CD14-positive monocyte (primary cell): Measurements from ENCODE around the gene PSMA7. TPM values are rescaled to one million over a fixed set of nuclear protein-coding genes. Genes with fewer than 3 reads are reported as not detected.

Source experiments
- DNase-seq, 3 donors: peaks; one replicate each; pipeline ENCODE4 v3.0.0-alpha.2; 2011 to 2022
- H2AFZ ChIP-seq: 2 replicates; pipeline ENCODE4 v1.6.0; 2012; ENCODE audit warnings: mild to moderate bottlenecking, low read depth, low read length, inconsistent platforms; ENCODE audit not compliant: insufficient read depth, poor library complexity, severe bottlenecking
- H3K27ac ChIP-seq, 2 donors: 1 replicate in 1 of 2; 2 replicates in 1 of 2; pipeline ENCODE4 v1.5.1; 2012 to 2013; ENCODE audit warnings: low read length in 2 of 2, control low read depth in 1 of 2, inconsistent platforms in 1 of 2, low read depth in 1 of 2, mild to moderate bottlenecking in 1 of 2
- H3K27me3 ChIP-seq, 2 donors: one replicate each; pipeline versions ENCODE4 v1.6.0 to v1.6.1; 2011 to 2013; ENCODE audit warnings: low read length in 2 of 2; ENCODE audit not compliant: control insufficient read depth in 2 of 2, insufficient read depth in 2 of 2
- H3K36me3 ChIP-seq, 2 donors: replicated peaks in 1 of 2; 1 replicate in 1 of 2; 2 replicates in 1 of 2; pipeline versions ENCODE4 v1.5.1 to v1.6.1; 2012 to 2013; ENCODE audit warnings: low read length in 2 of 2, control low read depth in 1 of 2, inconsistent platforms in 1 of 2, mild to moderate bottlenecking in 1 of 2; ENCODE audit not compliant: insufficient read depth in 2 of 2, control insufficient read depth in 1 of 2
- H3K4me1 ChIP-seq, 2 donors: 1 replicate in 1 of 2; 2 replicates in 1 of 2; pipeline versions ENCODE4 v1.5.1 to v1.6.1; 2012 to 2013; ENCODE audit warnings: low read length in 2 of 2, control low read depth in 1 of 2, inconsistent platforms in 1 of 2, mild to moderate bottlenecking in 1 of 2, moderate library complexity in 1 of 2; ENCODE audit not compliant: insufficient read depth in 2 of 2, control insufficient read depth in 1 of 2
- H3K4me2 ChIP-seq: replicated peaks from 2 replicates; pipeline ENCODE3; 2012; ENCODE audit warnings: low read length, moderate library complexity, mild to moderate bottlenecking; ENCODE audit not compliant: poor library complexity, severe bottlenecking; ENCODE audit errors: extremely low read depth
- H3K4me3 ChIP-seq, 3 experiments: fragments of 200-600 bp in 1 of 3; sonication (generic) in 1 of 3; replicated peaks in 1 of 3; 1 replicate in 2 of 3; 2 replicates in 1 of 3; pipeline ENCODE4 v1.5.1; 2011 to 2013; ENCODE audit warnings: low read length in 3 of 3, mild to moderate bottlenecking in 3 of 3, control low read depth in 2 of 3, low read depth in 2 of 3, inconsistent platforms in 1 of 3, moderate library complexity in 1 of 3
- H3K79me2 ChIP-seq: 2 replicates; pipeline ENCODE4 v1.6.0; 2012; ENCODE audit warnings: mild to moderate bottlenecking, control low read depth, inconsistent platforms, low read length, moderate library complexity; ENCODE audit not compliant: insufficient read depth
- H3K9ac ChIP-seq: 2 replicates; pipeline ENCODE4 v1.6.0; 2017; ENCODE audit warnings: low read length, mild to moderate bottlenecking; ENCODE audit not compliant: insufficient read depth, poor library complexity, severe bottlenecking
- H3K9me3 ChIP-seq, 2 donors: replicated peaks in 1 of 2; 1 replicate in 1 of 2; 2 replicates in 1 of 2; pipeline versions ENCODE4 v1.5.1 to v1.6.1; 2012 to 2013; ENCODE audit warnings: low read length in 2 of 2, control low read depth in 1 of 2; ENCODE audit not compliant: control insufficient read depth in 1 of 2, insufficient read depth in 1 of 2
- H4K20me1 ChIP-seq: 2 replicates; pipeline ENCODE4 v1.6.0; 2012; ENCODE audit warnings: mild to moderate bottlenecking, low read length, control low read depth, moderate library complexity; ENCODE audit not compliant: insufficient read depth
- H3K27ac Mint-ChIP-seq, 7 donors: one replicate each; pipeline ENCODE4 v1.8.0; 2020; ENCODE audit warnings: mild to moderate bottlenecking in 7 of 7, mixed read lengths in 7 of 7, moderate library complexity in 6 of 7, inconsistent platforms in 2 of 7
- H3K27me3 Mint-ChIP-seq, 3 donors: one replicate each; pipeline ENCODE4 v1.8.0; 2021 to 2022; ENCODE audit warnings: low read depth in 3 of 3, mild to moderate bottlenecking in 3 of 3, mixed read lengths in 3 of 3, moderate library complexity in 3 of 3, inconsistent platforms in 1 of 3
- H3K36me3 Mint-ChIP-seq, 2 donors: one replicate each; pipeline ENCODE4 v1.8.0; 2020; ENCODE audit warnings: mixed read lengths in 2 of 2, inconsistent platforms in 1 of 2, mild to moderate bottlenecking in 1 of 2
- H3K4me1 Mint-ChIP-seq: one replicate; pipeline ENCODE4 v1.8.0; 2020; ENCODE audit warnings: mild to moderate bottlenecking, mixed read lengths
- H3K4me3 Mint-ChIP-seq, 2 donors: one replicate each; pipeline ENCODE4 v1.8.0; 2020; ENCODE audit warnings: mild to moderate bottlenecking in 2 of 2, mixed read lengths in 2 of 2, moderate library complexity in 1 of 2
- H3K9me3 Mint-ChIP-seq, 7 donors: one replicate each; pipeline ENCODE4 v1.8.0; 2020 to 2022; ENCODE audit warnings: mixed read lengths in 7 of 7, mild to moderate bottlenecking in 6 of 7, moderate library complexity in 6 of 7, inconsistent platforms in 2 of 7
- CTCF ChIP-seq: fragments of 200-600 bp; IDR thresholded peaks from one replicate; pipeline ENCODE4 v1.8.0; 2022; ENCODE audit warnings: antibody characterized with exemption, mild to moderate bottlenecking
- whole genome bisulfite sequencing: methylation state at CpG from one replicate; pipeline ENCODE4 v1.1.5; 2013; ENCODE audit warnings: missing lambda C conversion rate; ENCODE audit not compliant: insufficient coverage; 5-methylcytosine and 5-hydroxymethylcytosine counted together
- intact Hi-C, 2 donors: fragments of 100-400 bp; cut with micrococcal nuclease; formaldehyde crosslinking; loops; one replicate each; pipeline versions ENCODE4 v1.15.0 to v1.15.1; 2023
- polyA plus RNA-seq, 3 donors: library from polyadenylated mRNA; depleted of rRNA in 1 of 3; unstranded in 2 of 3; stranded (reverse) in 1 of 3; fragments of 300-500 nt in 2 of 3; fragments of >200 nt in 1 of 3; fragmentation: Illumina TruSeq in 2 of 3; gene quantifications; 1 replicate in 2 of 3; 2 replicates in 1 of 3; pipeline ENCODE4 v1.2.3, GENCODE V29; 2012 to 2021

PSMA7 gene
- polyA plus RNA-seq, 3 donors, result 402 to 668 (median 527) TPM

GRCh38 chr20:62123450-62124118 is 19.6 kb downstream of the PSMA7 start:
- Histone ChIP-seq H3K36me3 (peaks cover 40 to 48% of the 10 kb centered on the region in 2 donors), H3K4me2 (peak overlapping the region; percentile 94), H3K27ac (peak overlapping the region in 1 of 2 donors; percentile 14), H3K4me3 (peak overlapping the region; percentile 44 to 81 (median 71)), H3K9ac (peak overlapping the region; percentile 64), H2AFZ (peak overlapping the region; percentile 65), H3K27me3 (peaks cover 0 to 2% of the 10 kb centered on the region in 2 donors), H3K9me3 (no peaks in the 10 kb centered on the region), H3K79me2 (peaks cover 35% of the 10 kb centered on the region), H3K4me1 (peaks cover 17 to 27% of the 10 kb centered on the region in 2 donors), H4K20me1 (peaks cover 46% of the 10 kb centered on the region)
- H3K4me1 Mint-ChIP-seq, result peaks cover 19% of the 10 kb centered on the region
- H3K4me3 Mint-ChIP-seq, result peak overlapping the region; percentile 84 to 89
- TF ChIP-seq CTCF, result no peak
- 34% methylated on average over 16 of the region's 19 CpGs for WGBS
- peaks cover 43 to 46% of the 10 kb centered on the region in 2 donors for H3K36me3 Mint-ChIP-seq
- no peak for DNase-seq
- H3K27me3 Mint-ChIP-seq, result peaks cover 2 to 9% (median 8%) of the 10 kb centered on the region in 3 donors
- H3K27ac Mint-ChIP-seq, result peak overlapping the region in 6 of 7 donors; percentile 42 to 84 (median 64)
- H3K9me3 Mint-ChIP-seq, result no peaks in the 10 kb centered on the region
- intact Hi-C loops, result loop anchor here (2.0 to 10.0 kb wide), 5 partner anchors 13 to 181 kb away; partner anchors contain the start of genes ADRM1 (in 1 of the 2), MTG2 (in 1 of the 2) and OSBPL2 (in 1 of the 2)

- no peak for TF ChIP-seq CTCF
- peaks cover 30% of the 10 kb centered on the region for H3K79me2 ChIP-seq
- Mint-ChIP-seq H3K36me3 (peaks cover 36 to 38% of the 10 kb centered on the region in 2 donors), H3K27ac (peak overlapping the region in 6 of 7 donors; percentile 42 to 84 (median 64)), H3K4me1 (peaks cover 19% of the 10 kb centered on the region), H3K27me3 (peaks cover 6 to 15% (median 11%) of the 10 kb centered on the region in 3 donors), H3K9me3 (no peaks in the 10 kb centered on the region), H3K4me3 (peak overlapping the region; percentile 84 to 89)
- H3K36me3 ChIP-seq, result peaks cover 33 to 41% of the 10 kb centered on the region in 2 donors
- H3K27me3 ChIP-seq, result peaks cover 0 to 3% of the 10 kb centered on the region in 2 donors
- no peaks in the 10 kb centered on the region for H3K9me3 ChIP-seq
- peaks cover 40% of the 10 kb centered on the region for H4K20me1 ChIP-seq
- under 1% methylated on average over 75 of the region's 77 CpGs for WGBS
- peak overlapping the region; percentile 52 to 81 (median 71) for H3K4me3 ChIP-seq
- H3K4me2 ChIP-seq, result peak overlapping the region; percentile 94
- intact Hi-C loops, result loop anchor here (2.0 to 10.0 kb wide), 5 partner anchors 14 to 182 kb away; partner anchors contain the start of genes ADRM1 (in 1 of the 2), MTG2 (in 1 of the 2) and OSBPL2 (in 1 of the 2)
- H3K9ac ChIP-seq, result peak overlapping the region; percentile 64
- H3K4me1 ChIP-seq, result peaks cover 17 to 27% of the 10 kb centered on the region in 2 donors
- DNase-seq, result no peak
- peak overlapping the region; percentile 65 for H2AFZ ChIP-seq
- H3K27ac ChIP-seq, result peak overlapping the region in 1 of 2 donors; percentile 14
Measured at GRCh38 chr20:62122654-62123449, 20.3 kb downstream of the PSMA7 start.
